SH-SY5Y (cell line): Measurements from ENCODE around the gene SORCS3.

ENCODE experiments used
- GATA2 ChIP-seq: IDR thresholded peaks from 2 replicates; pipeline ENCODE4 v1.6.1; 2011; ENCODE audit warnings: mild to moderate bottlenecking, low read depth, low read length
- GATA3 ChIP-seq: IDR thresholded peaks from 2 replicates; pipeline ENCODE4 v1.6.1; 2011; ENCODE audit warnings: low read depth, mild to moderate bottlenecking, low read length, moderate library complexity

The SORCS3 gene

GRCh38 chr10:105029286-105029685 is 388.2 kb downstream of the SORCS3 start:
- TF ChIP-seq GATA3 = peak; percentile 49; the same call in 1 of the 2 replicates
- peak; percentile 45; the same call in 1 of the 2 replicates for TF ChIP-seq GATA2

GRCh38 chr10:105037022-105037421 is 395.9 kb downstream of the SORCS3 start:
- TF ChIP-seq GATA3 (no peak), GATA2 (no peak)

GRCh38 chr10:105041956-105042355 is 400.9 kb downstream of the SORCS3 start:
- TF ChIP-seq GATA2 (no peak), GATA3 (no peak)

- TF ChIP-seq GATA2 (no peak), GATA3 (no peak)
Observed at GRCh38 chr10:105042906-105043552, 401.9 kb downstream of the SORCS3 start.

- TF ChIP-seq GATA3 (no peak), GATA2 (no peak)
Observed at GRCh38 chr10:105044902-105045301, 403.8 kb downstream of the SORCS3 start.

GRCh38 chr10:105056413-105056812 is 415.3 kb downstream of the SORCS3 start:
- TF ChIP-seq GATA3 (no peak), GATA2 (no peak)

- TF ChIP-seq GATA2 (no peak), GATA3 (no peak)
Observed at GRCh38 chr10:105062951-105063350, 421.9 kb downstream of the SORCS3 start.

- TF ChIP-seq GATA3 = no peak
- no peak for TF ChIP-seq GATA2
Observed at GRCh38 chr10:105063796-105064195, 422.7 kb downstream of the SORCS3 start.

GRCh38 chr10:105068497-105068896 is 427.4 kb downstream of the SORCS3 start:
- TF ChIP-seq GATA3 (no peak), GATA2 (no peak)

- no peak for TF ChIP-seq GATA3
- no peak for TF ChIP-seq GATA2
Observed at GRCh38 chr10:105070249-105070648, 429.2 kb downstream of the SORCS3 start.

GRCh38 chr10:105070952-105071351 is 429.9 kb downstream of the SORCS3 start:
- TF ChIP-seq GATA3 (no peak), GATA2 (no peak)

- no peak for TF ChIP-seq GATA3
- TF ChIP-seq GATA2 = no peak
Observed at GRCh38 chr10:105071980-105072379, 430.9 kb downstream of the SORCS3 start.

- TF ChIP-seq GATA3 = no peak
- TF ChIP-seq GATA2 = no peak
Observed at GRCh38 chr10:105073999-105074398, 432.9 kb downstream of the SORCS3 start.

- TF ChIP-seq GATA2 (no peak), GATA3 (no peak)
Observed at GRCh38 chr10:105075031-105075430, 433.9 kb downstream of the SORCS3 start.

GRCh38 chr10:105085980-105086379 is 444.9 kb downstream of the SORCS3 start:
- TF ChIP-seq GATA3 (no peak), GATA2 (no peak)

GRCh38 chr10:105094048-105094447 is 453.0 kb downstream of the SORCS3 start:
- TF ChIP-seq GATA3 (no peak), GATA2 (no peak)
